Measurements from ENCODE around the gene DDX50.

GRCh38 chr10:68897336-68897741 lies 3.8 kb upstream of the DDX50 start:
- TF ChIP-seq CTCF (IDR thresholded peaks at IDR 0.05) (no peak), POLR2A (IDR thresholded peaks at IDR 0.05) (no peak)
